GM23338 (cell line): ENCODE measurements around the gene NCF2. TPM values are rescaled to one million over a fixed set of nuclear protein-coding genes. Genes with fewer than 3 reads are reported as not detected.

Source experiments
- ATAC-seq: fragments of 200-7000 bp; cut with Tn5 transposase; 3 replicates; pipeline ENCODE4 v1.9.1; 2020
- DNase-seq: peaks from one replicate; pipeline ENCODE4 v3.0.0-alpha.2; 2015; ENCODE audit warnings: low spot score
- H2AFZ ChIP-seq: fragments of 200-600 bp; sonication (generic); 2 replicates; pipeline ENCODE4 v1.8.0; 2016; ENCODE audit warnings: antibody characterized with exemption, mild to moderate bottlenecking, moderate library complexity
- H3F3A ChIP-seq: fragments of 200-600 bp; sonication (generic); replicated peaks from 2 replicates; pipeline ENCODE4 v1.8.0; 2017; ENCODE audit warnings: antibody characterized with exemption, mixed run types, low read depth
- H3K27ac ChIP-seq: fragments of 200-600 bp; sonication (generic); 2 replicates; pipeline ENCODE4 v1.6.1; 2016; ENCODE audit warnings: low read depth
- H3K27me3 ChIP-seq: fragments of 200-600 bp; sonication (generic); 2 replicates; pipeline ENCODE4 v1.8.0; 2016; ENCODE audit warnings: mild to moderate bottlenecking, mixed run types, moderate library complexity; ENCODE audit not compliant: insufficient read depth
- H3K36me3 ChIP-seq: fragments of 200-600 bp; sonication (generic); 2 replicates; pipeline ENCODE4 v1.8.0; 2016; ENCODE audit warnings: mild to moderate bottlenecking; ENCODE audit not compliant: insufficient read depth
- H3K4me1 ChIP-seq: fragments of 200-600 bp; sonication (generic); 2 replicates; pipeline ENCODE4 v1.8.0; 2016; ENCODE audit warnings: mild to moderate bottlenecking, moderate library complexity; ENCODE audit not compliant: insufficient read depth
- H3K4me2 ChIP-seq: fragments of 200-600 bp; sonication (generic); 2 replicates; pipeline ENCODE4 v1.7.1; 2017; ENCODE audit warnings: mixed run types
- H3K4me3 ChIP-seq: fragments of 200-600 bp; sonication (generic); 2 replicates; pipeline ENCODE4 v1.6.1; 2016; ENCODE audit warnings: mixed run types
- H3K79me2 ChIP-seq: fragments of 200-600 bp; sonication (generic); replicated peaks from 2 replicates; pipeline ENCODE4 v1.8.0; 2017; ENCODE audit warnings: mild to moderate bottlenecking; ENCODE audit not compliant: insufficient read depth
- H3K9me2 ChIP-seq: fragments of 200-600 bp; sonication (generic); 2 replicates; pipeline ENCODE4 v1.8.0; 2017; ENCODE audit not compliant: insufficient read depth
- H4K20me1 ChIP-seq: fragments of 200-600 bp; sonication (generic); replicated peaks from 2 replicates; pipeline ENCODE4 v1.8.0; 2017; ENCODE audit warnings: mild to moderate bottlenecking; ENCODE audit not compliant: insufficient read depth
- H3K27ac Mint-ChIP-seq: 2 replicates; pipeline ENCODE4 v1.8.0; 2020; ENCODE audit warnings: inconsistent platforms, mild to moderate bottlenecking, moderate library complexity, mixed read lengths
- H3K27me3 Mint-ChIP-seq: 3 replicates; pipeline ENCODE4 v1.8.0; 2022; ENCODE audit warnings: low read depth, mild to moderate bottlenecking, moderate library complexity, mixed read lengths, inconsistent platforms; ENCODE audit not compliant: insufficient read depth, poor library complexity
- H3K36me3 Mint-ChIP-seq: 3 replicates; pipeline ENCODE4 v1.8.0; 2021; ENCODE audit warnings: low read depth, mild to moderate bottlenecking, inconsistent platforms, moderate library complexity, mixed read lengths
- H3K4me1 Mint-ChIP-seq: 3 replicates; pipeline ENCODE4 v1.8.0; 2020; ENCODE audit warnings: mild to moderate bottlenecking, inconsistent platforms, mixed read lengths
- H3K4me3 Mint-ChIP-seq: 3 replicates; pipeline ENCODE4 v1.8.0; 2021; ENCODE audit warnings: moderate library complexity, mild to moderate bottlenecking, inconsistent platforms, mixed read lengths
- H3K9me3 Mint-ChIP-seq: 3 replicates; pipeline ENCODE4 v1.8.0; 2020; ENCODE audit warnings: moderate library complexity, mild to moderate bottlenecking, inconsistent platforms, mixed read lengths
- EZH2 ChIP-seq: fragments of 200-600 bp; sonication (generic); IDR thresholded peaks from one replicate; pipeline ENCODE4 v1.8.0; 2017; ENCODE audit warnings: antibody characterized with exemption, mild to moderate bottlenecking, low read depth; ENCODE audit not compliant: unreplicated experiment
- NANOG ChIP-seq: IDR thresholded peaks from 2 replicates; pipeline ENCODE4 v1.6.1; 2016; ENCODE audit warnings: antibody characterized with exemption, borderline replicate concordance
- ZNF114 ChIP-seq: fragments of 250-450 bp; sonication (Bioruptor Pico); IDR thresholded peaks from 2 replicates; pipeline ENCODE4 v1.5.0; 2020; ENCODE audit warnings: mild to moderate bottlenecking, moderate library complexity
- ZNF331 ChIP-seq: fragments of 250-450 bp; sonication (Bioruptor Pico); IDR thresholded peaks from 2 replicates; pipeline ENCODE4 v1.5.0; 2020; ENCODE audit warnings: low read depth, mild to moderate bottlenecking, moderate library complexity
- polyA plus RNA-seq: library from polyadenylated mRNA; unstranded; fragments of >200 nt; fragmentation: Nextera tagmentation; extraction: Ambion mirVana; gene quantifications from 2 replicates; pipeline ENCODE4 v1.2.1, GENCODE V29; 2016
- total RNA-seq: library from RNA; depleted of rRNA; stranded (reverse); fragments of >200 nt; shearing (Covaris generic); gene quantifications from 2 replicates; pipeline ENCODE4 v1.2.3, GENCODE V29; 2014
- TF ChIP-seq, protein P1 (sequence below), 2 experiments: fragments of 200-600 bp in 1 of 2; sonication (generic) in 1 of 2; conservative IDR thresholded peaks; 2 replicates each; pipeline versions ENCODE4 v1.5.1 to v1.6.1; 2016 to 2017; ENCODE audit warnings: antibody characterized with exemption in 2 of 2, low read depth in 2 of 2, mild to moderate bottlenecking in 2 of 2, moderate library complexity in 1 of 2
- TF ChIP-seq, protein P2 (sequence below): IDR thresholded peaks from one replicate; pipeline ENCODE4 v1.6.1; 2018; ENCODE audit warnings: antibody characterized with exemption; ENCODE audit not compliant: unreplicated experiment

NCF2 gene
- total and polyA plus RNA-seq, 2 experiments from 2014 or later: not detected

DNA sequence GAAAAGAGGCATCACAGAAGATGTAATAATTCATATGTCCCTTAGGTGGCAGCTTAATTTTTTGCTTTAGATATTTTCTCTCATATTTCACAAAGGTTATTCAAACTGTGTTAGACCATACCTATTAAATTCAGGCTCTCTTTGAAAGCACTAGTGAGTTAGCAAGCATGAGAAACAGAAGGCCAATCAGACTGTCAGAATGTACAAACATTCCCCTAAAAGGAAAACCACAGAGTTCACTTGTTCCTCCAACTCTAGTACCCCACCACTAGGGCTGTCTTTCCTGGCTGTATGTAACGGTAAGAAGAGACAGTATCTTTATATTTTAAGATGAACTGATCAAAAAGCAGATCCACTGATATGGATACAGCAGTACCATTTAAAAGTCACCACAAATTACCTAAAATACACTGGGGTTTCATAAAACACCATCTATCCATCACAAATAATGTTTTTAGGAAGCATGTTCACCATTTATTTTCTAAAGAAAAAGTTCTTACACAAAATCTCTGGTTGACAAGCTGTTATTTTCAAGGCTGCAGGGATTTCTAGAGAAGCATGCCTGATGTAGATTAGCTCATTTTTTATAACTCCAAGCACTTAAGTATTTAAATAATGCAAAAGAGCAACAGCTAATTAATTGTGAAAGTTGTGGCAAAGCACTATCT lies 43.6 kb upstream of the NCF2 start:
- Mint-ChIP-seq H3K4me1 (peaks cover 34% of the 10 kb centered on the region), H3K27me3 (peaks cover 9% of the 10 kb centered on the region), H3K27ac (peak overlapping the region; percentile 89), H3K9me3 (no peaks in the 10 kb centered on the region), H3K36me3 (peaks cover 20% of the 10 kb centered on the region), H3K4me3 (peak overlapping the region; percentile 98)
- Histone ChIP-seq H2AFZ (no peak overlapping the region), H3K27me3 (peaks cover 9% of the 10 kb centered on the region; the same call in 1 of the 2 replicates), H3K4me2 (peak overlapping the region; percentile 83), H3F3A (no peaks in the 10 kb centered on the region), H3K9me2 (no peaks in the 10 kb centered on the region), H3K79me2 (peaks cover 26% of the 10 kb centered on the region), H3K4me3 (peak overlapping the region; percentile 71), H3K27ac (peak overlapping the region; percentile 52), H3K4me1 (peaks cover 18% of the 10 kb centered on the region), H3K36me3 (peaks cover 17% of the 10 kb centered on the region; the same call in 1 of the 2 replicates), H4K20me1 (no peaks in the 10 kb centered on the region)
- DNase-seq (peak; percentile 72), ATAC-seq (peak; percentile 15)
- TF ChIP-seq NANOG (0 out of 2 replicates have a peak, but pooled peaks have one; percentile 19), ZNF331 (CRISPR knock-in tag) (no peak)
- TF ChIP-seq, protein P1, sequence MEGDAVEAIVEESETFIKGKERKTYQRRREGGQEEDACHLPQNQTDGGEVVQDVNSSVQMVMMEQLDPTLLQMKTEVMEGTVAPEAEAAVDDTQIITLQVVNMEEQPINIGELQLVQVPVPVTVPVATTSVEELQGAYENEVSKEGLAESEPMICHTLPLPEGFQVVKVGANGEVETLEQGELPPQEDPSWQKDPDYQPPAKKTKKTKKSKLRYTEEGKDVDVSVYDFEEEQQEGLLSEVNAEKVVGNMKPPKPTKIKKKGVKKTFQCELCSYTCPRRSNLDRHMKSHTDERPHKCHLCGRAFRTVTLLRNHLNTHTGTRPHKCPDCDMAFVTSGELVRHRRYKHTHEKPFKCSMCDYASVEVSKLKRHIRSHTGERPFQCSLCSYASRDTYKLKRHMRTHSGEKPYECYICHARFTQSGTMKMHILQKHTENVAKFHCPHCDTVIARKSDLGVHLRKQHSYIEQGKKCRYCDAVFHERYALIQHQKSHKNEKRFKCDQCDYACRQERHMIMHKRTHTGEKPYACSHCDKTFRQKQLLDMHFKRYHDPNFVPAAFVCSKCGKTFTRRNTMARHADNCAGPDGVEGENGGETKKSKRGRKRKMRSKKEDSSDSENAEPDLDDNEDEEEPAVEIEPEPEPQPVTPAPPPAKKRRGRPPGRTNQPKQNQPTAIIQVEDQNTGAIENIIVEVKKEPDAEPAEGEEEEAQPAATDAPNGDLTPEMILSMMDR (conservative IDR thresholded peaks at IDR 0.05; ENCODE audit: low read depth in 2 of 2): peak; percentile 23 to 55; a peak in 2 of 4 replicates

DNA sequence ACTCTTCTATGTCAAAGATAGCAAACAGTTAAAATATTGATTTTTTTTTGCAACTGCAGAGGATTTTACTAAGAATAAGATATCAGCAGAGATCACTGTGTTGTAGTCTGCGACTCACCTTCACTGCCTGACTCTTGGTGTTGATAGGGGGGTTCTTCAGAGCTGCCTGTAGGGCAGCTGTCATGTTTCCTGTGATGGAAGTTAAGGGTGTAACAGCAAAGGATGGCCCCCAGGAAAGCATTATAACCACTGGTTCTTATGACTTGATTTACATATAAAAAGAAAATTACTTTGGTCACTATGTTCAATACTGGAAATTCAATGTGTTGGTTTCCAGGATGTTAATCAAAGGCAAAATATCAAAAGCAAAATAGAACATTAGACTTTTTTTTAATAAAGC lies 42.7 kb upstream of the NCF2 start:
- DNase-seq: no peak
- no peaks in the 10 kb centered on the region for H4K20me1 ChIP-seq
- peak overlapping the region; percentile 48 for H3K4me2 ChIP-seq
- Mint-ChIP-seq H3K27ac (peak overlapping the region; percentile 89; the same call in 1 of the 2 replicates), H3K36me3 (peaks cover 28% of the 10 kb centered on the region), H3K9me3 (no peaks in the 10 kb centered on the region), H3K4me1 (peaks cover 34% of the 10 kb centered on the region), H3K27me3 (peaks cover 9% of the 10 kb centered on the region), H3K4me3 (peak overlapping the region; percentile 98)
- H3F3A ChIP-seq: no peaks in the 10 kb centered on the region
- H3K9me2 ChIP-seq: no peaks in the 10 kb centered on the region
- peaks cover 18% of the 10 kb centered on the region for H3K4me1 ChIP-seq
- H3K27me3 ChIP-seq: peaks cover 9% of the 10 kb centered on the region; the same call in 1 of the 2 replicates
- H3K79me2 ChIP-seq: peaks cover 26% of the 10 kb centered on the region
- no peak for ATAC-seq
- TF ChIP-seq, protein P2, sequence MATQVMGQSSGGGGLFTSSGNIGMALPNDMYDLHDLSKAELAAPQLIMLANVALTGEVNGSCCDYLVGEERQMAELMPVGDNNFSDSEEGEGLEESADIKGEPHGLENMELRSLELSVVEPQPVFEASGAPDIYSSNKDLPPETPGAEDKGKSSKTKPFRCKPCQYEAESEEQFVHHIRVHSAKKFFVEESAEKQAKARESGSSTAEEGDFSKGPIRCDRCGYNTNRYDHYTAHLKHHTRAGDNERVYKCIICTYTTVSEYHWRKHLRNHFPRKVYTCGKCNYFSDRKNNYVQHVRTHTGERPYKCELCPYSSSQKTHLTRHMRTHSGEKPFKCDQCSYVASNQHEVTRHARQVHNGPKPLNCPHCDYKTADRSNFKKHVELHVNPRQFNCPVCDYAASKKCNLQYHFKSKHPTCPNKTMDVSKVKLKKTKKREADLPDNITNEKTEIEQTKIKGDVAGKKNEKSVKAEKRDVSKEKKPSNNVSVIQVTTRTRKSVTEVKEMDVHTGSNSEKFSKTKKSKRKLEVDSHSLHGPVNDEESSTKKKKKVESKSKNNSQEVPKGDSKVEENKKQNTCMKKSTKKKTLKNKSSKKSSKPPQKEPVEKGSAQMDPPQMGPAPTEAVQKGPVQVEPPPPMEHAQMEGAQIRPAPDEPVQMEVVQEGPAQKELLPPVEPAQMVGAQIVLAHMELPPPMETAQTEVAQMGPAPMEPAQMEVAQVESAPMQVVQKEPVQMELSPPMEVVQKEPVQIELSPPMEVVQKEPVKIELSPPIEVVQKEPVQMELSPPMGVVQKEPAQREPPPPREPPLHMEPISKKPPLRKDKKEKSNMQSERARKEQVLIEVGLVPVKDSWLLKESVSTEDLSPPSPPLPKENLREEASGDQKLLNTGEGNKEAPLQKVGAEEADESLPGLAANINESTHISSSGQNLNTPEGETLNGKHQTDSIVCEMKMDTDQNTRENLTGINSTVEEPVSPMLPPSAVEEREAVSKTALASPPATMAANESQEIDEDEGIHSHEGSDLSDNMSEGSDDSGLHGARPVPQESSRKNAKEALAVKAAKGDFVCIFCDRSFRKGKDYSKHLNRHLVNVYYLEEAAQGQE: no peak
- TF ChIP-seq ZNF114 (CRISPR knock-in tag) (no peak), EZH2 (no peak)
- peaks cover 24% of the 10 kb centered on the region; the same call in 1 of the 2 replicates for H3K36me3 ChIP-seq
- H3K27ac ChIP-seq: 0 out of 2 replicates have a peak overlapping the region, but pooled peaks have one; percentile 1
- H2AFZ ChIP-seq: no peak overlapping the region
- H3K4me3 ChIP-seq: peak overlapping the region; percentile 71
